Uterus (tissue), 4 donors: ENCODE data around the gene PUSL1. TPM values are rescaled to one million over a fixed set of nuclear protein-coding genes. Genes with fewer than 3 reads are reported as not detected.
A peak's percentile ranks its signal among the peaks of the same experiment; 100 is the strongest.

ENCODE experiments used
- DNase-seq, 2 donors: peaks; one replicate each; pipeline ENCODE4 v3.0.0-alpha.2; 2019 to 2020
- H3K27ac ChIP-seq, 2 donors: fragments of 200-600 bp; sonication (generic); 1 replicate in 1 of 2; 2 replicates in 1 of 2; pipeline ENCODE4 v1.5.1; 2016 to 2018
- H3K27me3 ChIP-seq, 2 donors: fragments of 200-600 bp; sonication (generic); one replicate each; pipeline ENCODE4 v1.5.1; 2018 to 2019; ENCODE audit warnings: control low read depth in 1 of 2
- H3K36me3 ChIP-seq, 2 donors: fragments of 200-600 bp; sonication (generic); one replicate each; pipeline ENCODE4 v1.5.1; 2019; ENCODE audit warnings: control low read depth in 1 of 2
- H3K4me1 ChIP-seq, 2 donors: fragments of 200-600 bp; sonication (generic); one replicate each; pipeline ENCODE4 v1.5.1; 2018 to 2019; ENCODE audit warnings: control low read depth in 1 of 2
- H3K4me3 ChIP-seq, 2 donors: fragments of 200-600 bp; sonication (generic); 1 replicate in 1 of 2; 2 replicates in 1 of 2; pipeline ENCODE4 v1.5.1; 2018 to 2019; ENCODE audit warnings: mild to moderate bottlenecking in 1 of 2
- H3K9me3 ChIP-seq, 2 donors: fragments of 200-600 bp; sonication (generic); one replicate each; pipeline ENCODE4 v1.5.1; 2019; ENCODE audit warnings: control low read depth in 1 of 2
- CTCF ChIP-seq, 4 experiments: fragments of 200-600 bp in 2 of 4; fragments of 450-650 bp in 2 of 4; sonication (generic) in 2 of 4; IDR thresholded peaks; one replicate each; pipeline ENCODE4 v1.5.1; 2016 to 2019; ENCODE audit warnings: antibody characterized with exemption in 4 of 4, mild to moderate bottlenecking in 2 of 4, moderate library complexity in 1 of 4
- POLR2A ChIP-seq, 2 donors: fragments of 450-650 bp; IDR thresholded peaks; one replicate each; pipeline ENCODE4 v1.6.1; 2016; ENCODE audit warnings: antibody characterized with exemption in 2 of 2, mild to moderate bottlenecking in 1 of 2, moderate library complexity in 1 of 2
- intact Hi-C: fragments of 100-400 bp; cut with DNase I; formaldehyde crosslinking; loops from one replicate; pipeline ENCODE4 v1.15.1; 2023; ENCODE audit warnings: low total_unique reads
- total RNA-seq, 4 donors: library from RNA; depleted of rRNA in 3 of 4; stranded (reverse); fragments of >200 nt in 3 of 4; gene quantifications; one replicate each; pipeline versions ENCODE4 v1.1.0 to v1.2.4, GENCODE V29; 2014 to 2023
- donor health status: DM: yes; HTN: yes; CAD: no.

PUSL1 gene
- total RNA-seq, 4 donors from 2014 or later, result 14.7 to 34.1 (median 24.3) TPM

DNA sequence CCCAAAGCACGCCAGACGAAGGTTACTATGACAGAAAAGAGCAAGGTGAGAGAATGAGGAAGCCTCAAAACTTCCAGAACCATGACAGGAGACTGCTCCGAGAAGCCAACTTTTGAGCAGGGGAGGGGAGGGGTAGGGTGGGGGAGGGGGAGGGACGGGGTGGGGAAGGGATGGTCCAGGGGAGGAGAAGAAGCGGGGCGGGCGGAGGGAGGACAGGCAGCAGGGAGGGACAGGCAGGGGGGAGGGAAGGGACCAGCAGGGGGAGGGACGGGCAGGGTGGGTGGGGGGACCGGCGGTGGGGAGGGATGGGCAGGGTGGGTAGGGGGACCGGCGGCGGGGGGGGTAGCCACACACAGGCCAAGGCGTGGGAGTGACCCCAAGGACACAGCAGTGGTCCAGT lies 14.0 kb downstream of the PUSL1 start:
- no peaks in the 10 kb centered on the region for H3K36me3 ChIP-seq
- DNase-seq, result no peak
- H3K4me1 ChIP-seq, result peaks cover 22 to 65% of the 10 kb centered on the region in 2 donors
- H3K9me3 ChIP-seq, result no peaks in the 10 kb centered on the region
- TF ChIP-seq POLR2A (IDR thresholded peaks at IDR 0.05), result no peak
- TF ChIP-seq CTCF (IDR thresholded peaks at IDR 0.05), result no peak
- H3K4me3 ChIP-seq, result no peak overlapping the region
- H3K27ac ChIP-seq, result peak overlapping the region in 1 of 2 donors; percentile 91
- intact Hi-C loops, result no loop called here
- no peaks in the 10 kb centered on the region for H3K27me3 ChIP-seq

GRCh38 chr1:1322952-1323351 lies 14.6 kb downstream of the PUSL1 start:
- intact Hi-C loops, result no loop called here
- H3K27ac ChIP-seq, result no peak overlapping the region
- H3K36me3 ChIP-seq, result no peaks in the 10 kb centered on the region
- no peak for DNase-seq
- no peaks in the 10 kb centered on the region for H3K9me3 ChIP-seq
- peaks cover 18 to 65% of the 10 kb centered on the region in 2 donors for H3K4me1 ChIP-seq
- no peak overlapping the region for H3K4me3 ChIP-seq
- H3K27me3 ChIP-seq, result no peaks in the 10 kb centered on the region
- TF ChIP-seq CTCF (IDR thresholded peaks at IDR 0.05) (no peak), POLR2A (IDR thresholded peaks at IDR 0.05) (no peak)

- intact Hi-C loops, result no loop called here
- peak overlapping the region; percentile 83 to 98 for H3K4me3 ChIP-seq
- H3K9me3 ChIP-seq, result no peaks in the 10 kb centered on the region
- TF ChIP-seq CTCF (IDR thresholded peaks at IDR 0.05) (no peak), POLR2A (IDR thresholded peaks at IDR 0.05) (no peak)
- peaks cover 11 to 60% of the 10 kb centered on the region in 2 donors for H3K4me1 ChIP-seq
- H3K27ac ChIP-seq, result peak overlapping the region; percentile 89 to 91
- no peaks in the 10 kb centered on the region for H3K27me3 ChIP-seq
- H3K36me3 ChIP-seq, result no peaks in the 10 kb centered on the region
- DNase-seq, result no peak
Observed at GRCh38 chr1:1324084-1324523, 15.7 kb downstream of the PUSL1 start.

DNA sequence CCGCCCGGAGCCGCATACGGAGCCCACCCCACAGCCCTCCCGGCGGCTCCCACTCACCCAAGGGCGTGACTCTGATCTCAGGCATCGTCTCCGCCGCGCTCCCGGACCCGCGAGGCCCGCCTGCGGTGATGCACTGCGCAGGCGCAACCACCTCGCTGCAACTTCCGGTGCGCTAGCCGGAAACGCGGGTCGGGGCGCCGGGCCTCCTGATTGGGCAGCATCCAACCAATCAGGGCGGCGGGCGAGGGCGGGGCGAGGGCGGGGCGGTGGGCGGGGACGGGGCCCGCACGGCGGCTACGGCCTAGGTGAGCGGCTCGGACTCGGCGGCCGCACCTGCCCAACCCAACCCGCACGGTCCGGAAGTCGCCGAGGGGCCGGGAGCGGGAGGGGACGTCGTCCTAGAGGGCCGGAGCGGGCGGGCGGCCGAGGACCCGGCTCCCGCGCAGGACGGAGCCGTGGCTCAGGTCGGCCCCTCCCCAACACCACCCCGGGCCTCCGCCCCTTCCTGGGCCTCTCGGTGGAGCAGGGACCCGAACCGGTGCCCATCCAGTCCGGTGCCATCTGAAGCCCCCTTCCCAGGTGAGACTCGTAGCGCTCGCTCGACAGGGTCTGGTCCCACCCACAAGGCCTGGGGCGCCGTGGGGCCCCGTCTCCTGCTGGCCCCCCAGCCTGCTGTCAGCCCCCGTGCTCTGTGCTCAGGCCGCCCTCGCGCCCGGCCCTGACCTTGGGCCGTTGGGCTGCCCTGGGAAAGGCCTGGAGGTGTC lies 16.3 kb downstream of the PUSL1 start, which contains the start of the genes CPTP and INTS11:
Gene CPTP, plus strand, starts transcription at position 279 of the 764 bp plus-strand sequence. CDS start 2,109 bp downstream, outside the sequence.
Gene INTS11, minus strand, starts transcription at position 137 of the 764 bp plus-strand sequence. Its CDS starts 52 bp downstream, at position 85.
- DNase-seq, result peak; percentile 92 to 93
- peak within 1 kb of the TSS; percentile 83 to 98 for H3K4me3 ChIP-seq
- H3K9me3 ChIP-seq, result no peaks in the 10 kb centered on the region
- peak; percentile 32 to 90 for TF ChIP-seq POLR2A (IDR thresholded peaks at IDR 0.05)
- no peak for TF ChIP-seq CTCF (IDR thresholded peaks at IDR 0.05)
- intact Hi-C loops, result no loop called here
- H3K36me3 ChIP-seq, result no peaks in the 10 kb centered on the region
- H3K27ac ChIP-seq, result peak within 1 kb of the TSS; percentile 89 to 91
- H3K4me1 ChIP-seq, result peaks cover 8 to 54% of the 10 kb centered on the region in 2 donors
- H3K27me3 ChIP-seq, result no peaks in the 10 kb centered on the region
